ENCODE results near the gene TNNT2.

DNA sequence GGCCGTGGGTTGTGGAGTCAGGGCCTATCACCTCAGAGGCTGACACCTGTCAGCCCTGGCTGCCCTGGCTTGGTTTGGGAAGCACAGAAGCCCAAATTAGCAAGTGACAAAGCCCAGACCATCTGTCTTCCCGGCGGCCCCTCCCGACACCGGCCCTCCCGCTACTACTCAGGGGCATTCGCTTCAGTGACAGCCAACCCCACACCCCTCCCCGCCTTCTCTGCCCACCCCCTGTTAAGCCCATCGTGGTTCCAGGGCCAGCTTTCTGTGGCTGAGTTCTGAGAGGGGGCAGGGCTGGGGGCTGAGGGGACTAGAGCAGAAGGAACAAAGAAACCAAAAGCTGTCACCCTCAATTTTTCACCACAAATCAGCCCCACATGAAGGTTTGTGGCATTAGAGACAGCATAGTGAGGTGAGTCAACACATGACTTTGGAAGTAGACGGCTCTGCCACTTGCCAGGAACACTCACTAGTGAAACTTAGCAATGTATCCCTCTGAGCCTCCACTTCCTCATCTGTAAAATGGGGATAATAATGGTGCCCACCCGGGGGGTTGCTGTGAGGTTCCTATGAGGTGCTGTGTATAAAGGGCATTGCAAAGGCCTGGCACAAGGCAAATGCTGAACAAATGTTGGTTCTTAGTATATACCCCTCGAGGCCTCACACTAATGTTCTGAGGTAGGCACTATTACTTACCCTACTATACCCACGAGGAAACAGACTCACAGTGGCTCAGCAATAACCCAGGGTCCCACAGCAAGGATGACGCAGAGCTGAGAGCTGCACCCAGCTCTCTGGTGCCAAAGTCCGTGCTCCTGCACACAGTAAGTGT, 49.2 kb upstream of the TNNT2 start:
- TF ChIP-seq, protein P1, sequence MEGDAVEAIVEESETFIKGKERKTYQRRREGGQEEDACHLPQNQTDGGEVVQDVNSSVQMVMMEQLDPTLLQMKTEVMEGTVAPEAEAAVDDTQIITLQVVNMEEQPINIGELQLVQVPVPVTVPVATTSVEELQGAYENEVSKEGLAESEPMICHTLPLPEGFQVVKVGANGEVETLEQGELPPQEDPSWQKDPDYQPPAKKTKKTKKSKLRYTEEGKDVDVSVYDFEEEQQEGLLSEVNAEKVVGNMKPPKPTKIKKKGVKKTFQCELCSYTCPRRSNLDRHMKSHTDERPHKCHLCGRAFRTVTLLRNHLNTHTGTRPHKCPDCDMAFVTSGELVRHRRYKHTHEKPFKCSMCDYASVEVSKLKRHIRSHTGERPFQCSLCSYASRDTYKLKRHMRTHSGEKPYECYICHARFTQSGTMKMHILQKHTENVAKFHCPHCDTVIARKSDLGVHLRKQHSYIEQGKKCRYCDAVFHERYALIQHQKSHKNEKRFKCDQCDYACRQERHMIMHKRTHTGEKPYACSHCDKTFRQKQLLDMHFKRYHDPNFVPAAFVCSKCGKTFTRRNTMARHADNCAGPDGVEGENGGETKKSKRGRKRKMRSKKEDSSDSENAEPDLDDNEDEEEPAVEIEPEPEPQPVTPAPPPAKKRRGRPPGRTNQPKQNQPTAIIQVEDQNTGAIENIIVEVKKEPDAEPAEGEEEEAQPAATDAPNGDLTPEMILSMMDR (IDR thresholded peaks at IDR 0.05), result no peak
- TF ChIP-seq EZH2 (IDR thresholded peaks at IDR 0.05) (no peak), EZH2phosphoT487 (IDR thresholded peaks at IDR 0.05) (no peak)

Data from neural progenitor cell (in vitro differentiated cells).